Erythroblast (primary cell): ENCODE measurements around the gene MLLT10.

Source experiments
- GATA1 ChIP-seq: IDR thresholded peaks from 2 replicates; pipeline ENCODE4 v1.6.1; 2011; ENCODE audit warnings: low read depth, mild to moderate bottlenecking, control low read depth, low read length, moderate library complexity
- POLR2A ChIP-seq: IDR thresholded peaks from 2 replicates; pipeline ENCODE4 v1.6.1; 2011; ENCODE audit warnings: mild to moderate bottlenecking, low read length

- no peak for TF ChIP-seq POLR2A
- TF ChIP-seq GATA1, result no peak
These were observed 17.5 kb upstream of the MLLT10 start for GRCh38 chr10:21516242-21517131.
